Stromal cell of bone marrow (primary cell): ENCODE results near the gene STARD9.

ENCODE experiments used
- DNase-seq: peaks from one replicate; pipeline ENCODE4 v3.0.0-alpha.2; 2012; ENCODE audit warnings: low read depth

The STARD9 gene

GRCh38 chr15:42694398-42694797 is 119.0 kb downstream of the STARD9 start:
- DNase-seq = no peak

- no peak for DNase-seq
Measured at GRCh38 chr15:42695527-42696071, 120.2 kb downstream of the STARD9 start.

- no peak for DNase-seq
Measured at GRCh38 chr15:42696626-42697025, 121.2 kb downstream of the STARD9 start.

DNA sequence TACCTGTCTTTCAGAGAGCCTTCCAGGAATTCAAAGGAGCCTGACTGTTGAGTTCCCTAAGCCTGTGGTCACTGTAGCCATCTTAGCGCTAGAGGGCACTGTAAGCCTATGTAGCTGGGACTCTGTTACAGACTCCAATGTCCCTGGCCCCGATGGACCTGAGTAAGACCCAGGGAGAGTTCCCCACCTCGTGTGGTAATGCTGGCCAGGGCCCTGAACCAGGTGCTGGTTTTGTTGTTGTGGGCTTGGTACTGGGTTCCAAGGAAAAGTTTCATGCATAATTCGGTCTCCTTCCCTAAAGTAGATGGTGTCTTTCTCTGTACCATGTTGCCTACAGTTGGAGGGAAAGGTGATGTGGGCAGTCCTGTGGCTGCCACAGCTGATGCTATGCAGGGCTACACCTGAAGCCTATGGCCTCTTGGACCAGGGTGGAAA is 129.1 kb downstream of the STARD9 start:
- peak; percentile 39 for DNase-seq

DNA sequence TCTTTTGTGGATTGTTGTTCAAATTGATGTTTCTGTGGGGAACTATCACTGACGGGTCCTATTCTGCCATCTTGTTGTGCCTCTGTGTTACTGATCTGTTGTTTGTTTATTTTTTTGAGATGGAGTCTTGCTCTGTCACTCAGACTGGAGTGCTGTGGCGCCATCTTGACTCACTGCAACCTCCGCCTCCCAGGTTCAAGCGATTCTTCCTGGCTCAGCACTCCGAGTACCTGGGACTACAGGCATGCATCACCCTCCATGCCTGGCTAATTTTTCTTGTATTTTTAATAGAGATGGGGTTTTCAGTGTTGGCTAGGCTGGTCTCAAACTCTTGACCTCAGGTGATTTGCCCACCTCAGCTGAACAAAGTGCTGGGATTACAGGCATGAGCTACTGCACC is 129.9 kb downstream of the STARD9 start:
- no peak for DNase-seq

GRCh38 chr15:42707068-42707467 is 131.7 kb downstream of the STARD9 start:
- peak; percentile 21 for DNase-seq

DNA sequence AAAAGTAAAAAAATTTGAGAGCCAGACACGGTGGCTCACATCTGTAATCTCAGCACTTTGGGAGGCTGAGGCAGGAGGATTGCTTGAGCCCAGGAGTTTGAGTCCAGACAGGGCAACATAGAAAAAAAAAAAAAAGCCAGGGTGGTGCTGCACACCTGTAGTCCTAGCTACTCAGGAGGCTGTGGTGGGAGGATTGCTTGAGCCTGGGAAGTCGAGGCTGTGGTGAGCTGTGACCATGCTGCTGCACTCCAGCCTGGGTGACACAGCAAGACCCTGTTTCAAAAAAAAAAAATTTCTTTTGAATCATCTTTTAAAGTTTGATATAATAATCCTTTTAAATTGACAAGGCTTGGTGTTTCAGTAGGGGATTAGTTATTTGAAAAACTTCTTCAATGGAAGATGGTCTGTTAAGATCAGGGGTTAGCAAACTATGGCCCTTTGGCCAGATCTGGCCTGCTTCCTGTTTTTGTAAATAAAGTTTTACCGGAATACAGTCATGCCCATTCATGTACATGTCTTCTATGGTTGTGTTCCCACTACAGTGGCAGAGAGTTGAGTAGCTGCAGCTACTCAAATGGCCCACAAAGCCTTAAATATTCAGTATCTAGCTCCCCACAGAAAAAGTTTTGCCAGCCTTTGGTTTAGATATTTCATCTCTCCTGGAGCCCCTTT is 132.6 kb downstream of the STARD9 start:
- no peak for DNase-seq

DNA sequence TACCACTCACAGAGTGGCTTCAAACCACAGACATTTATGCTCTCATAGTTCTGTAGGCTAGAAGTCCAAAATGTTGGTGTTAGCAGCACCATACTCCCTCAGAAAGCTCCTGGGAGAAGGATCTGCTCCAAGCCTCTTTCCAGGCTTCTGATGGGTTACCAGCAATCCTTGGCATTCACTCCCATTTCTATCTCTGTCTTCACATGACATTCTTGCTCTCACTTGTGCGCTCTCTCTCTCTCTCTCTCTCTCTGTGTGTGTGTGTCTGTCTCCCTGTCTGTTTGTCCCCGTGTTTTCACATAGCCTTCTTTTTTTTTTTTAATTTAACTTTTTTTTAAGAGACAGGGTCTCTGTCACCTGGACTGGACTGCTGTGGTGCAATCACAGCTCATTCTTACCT is 135.3 kb downstream of the STARD9 start:
- DNase-seq = no peak

DNA sequence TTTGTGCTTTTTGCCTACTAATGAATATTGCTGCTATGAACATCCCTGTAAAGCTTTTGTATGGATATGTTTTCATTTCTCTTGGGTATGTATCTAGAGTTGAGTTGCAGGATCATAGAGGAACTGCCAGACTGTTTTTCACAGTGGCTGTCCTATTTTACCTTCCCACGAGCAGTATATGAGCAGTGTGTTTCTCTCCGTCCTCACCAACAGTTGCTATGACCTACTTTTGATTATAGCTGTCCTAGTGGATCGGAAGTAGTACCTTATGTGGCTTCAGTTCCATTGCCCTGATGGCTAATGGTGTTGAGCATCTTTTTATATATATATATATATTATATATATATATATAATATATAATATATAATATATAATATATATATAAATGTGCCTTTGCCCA is 136.3 kb downstream of the STARD9 start:
- DNase-seq = no peak

DNA sequence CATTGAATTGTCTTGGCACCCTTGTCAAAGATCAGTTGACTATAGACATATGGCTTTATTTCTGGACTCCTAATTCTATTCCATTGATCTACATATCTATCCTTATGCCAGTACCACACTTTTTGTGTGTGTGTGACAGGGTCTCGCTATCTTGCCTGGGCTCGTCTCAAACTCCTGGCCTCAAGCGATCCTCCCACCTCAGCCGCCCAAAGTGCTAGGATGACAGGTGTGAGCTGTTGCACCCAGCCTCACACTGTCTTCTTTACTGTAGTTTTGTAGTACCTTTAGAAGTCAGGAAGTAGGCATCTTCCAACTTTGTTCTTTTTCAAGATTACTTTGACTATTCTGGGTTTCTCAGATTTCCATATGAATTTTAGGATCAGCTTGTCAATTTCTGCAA is 137.2 kb downstream of the STARD9 start:
- no peak for DNase-seq

DNA sequence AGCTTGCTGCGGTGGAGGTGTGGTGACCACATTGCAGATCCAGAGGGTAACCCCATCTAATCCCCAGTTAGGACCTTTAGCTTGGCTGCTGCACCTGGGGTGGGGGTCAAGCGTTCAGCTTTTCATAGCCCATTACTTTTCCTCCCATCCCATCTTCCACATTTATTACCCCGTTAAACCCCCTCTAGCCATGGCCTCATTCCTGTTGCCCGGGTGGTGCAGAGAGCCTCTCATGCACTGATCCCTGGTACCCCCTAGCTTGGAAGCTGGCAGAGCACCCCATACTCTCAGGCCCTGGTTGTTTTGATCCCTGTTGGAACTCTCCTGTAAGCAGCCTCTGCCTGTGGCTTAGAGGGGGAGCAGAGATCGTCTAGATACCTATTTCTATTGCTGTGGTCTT is 140.7 kb downstream of the STARD9 start:
- no peak for DNase-seq

- DNase-seq = no peak
Measured at GRCh38 chr15:42716626-42717025, 141.2 kb downstream of the STARD9 start.

- DNase-seq = no peak
Measured at GRCh38 chr15:42719043-42719442, 143.6 kb downstream of the STARD9 start.

DNA sequence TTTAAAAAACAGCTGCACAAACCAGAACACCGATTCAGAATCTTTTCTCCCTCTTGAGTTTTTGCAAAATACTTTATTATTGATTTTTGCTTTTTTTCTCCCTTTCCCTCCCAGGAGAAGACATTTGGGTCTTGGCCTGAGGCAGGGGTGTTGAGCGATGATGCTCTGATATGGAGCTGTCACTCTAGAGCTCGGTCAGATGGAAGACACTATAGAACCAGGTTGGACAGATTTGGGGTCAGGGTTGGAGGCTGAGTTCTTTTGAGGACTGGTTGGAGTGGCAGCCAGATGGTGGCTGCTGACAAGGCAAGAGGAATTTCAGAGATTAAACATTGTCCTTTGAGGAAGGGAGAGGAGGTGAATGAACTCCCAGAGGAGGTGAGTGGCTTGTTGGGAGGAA is 144.7 kb downstream of the STARD9 start:
- no peak for DNase-seq

GRCh38 chr15:42721016-42721415 is 145.6 kb downstream of the STARD9 start:
- DNase-seq = no peak

- no peak for DNase-seq
Measured at GRCh38 chr15:42721916-42722315, 146.5 kb downstream of the STARD9 start.

DNA sequence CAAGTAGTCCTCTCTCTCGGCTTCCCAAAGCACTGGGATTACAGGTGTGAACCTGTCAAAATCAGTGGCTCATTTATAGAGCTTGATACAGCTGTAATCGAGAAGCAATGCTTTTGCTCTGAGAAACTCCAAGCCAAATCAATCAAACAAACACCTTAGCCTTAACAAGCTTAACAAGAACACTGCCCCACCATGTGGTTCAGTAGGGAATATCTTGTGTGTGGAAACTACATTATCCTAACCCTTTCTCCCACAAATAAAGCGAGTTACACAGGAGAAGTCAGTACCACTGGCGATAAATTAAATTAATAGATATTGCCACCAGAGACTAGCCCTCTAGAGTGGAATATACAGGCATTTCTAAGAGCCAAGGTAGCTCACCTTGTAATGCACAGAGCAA is 147.7 kb downstream of the STARD9 start:
- no peak for DNase-seq

GRCh38 chr15:42724276-42724675 is 148.9 kb downstream of the STARD9 start:
- DNase-seq = no peak

DNA sequence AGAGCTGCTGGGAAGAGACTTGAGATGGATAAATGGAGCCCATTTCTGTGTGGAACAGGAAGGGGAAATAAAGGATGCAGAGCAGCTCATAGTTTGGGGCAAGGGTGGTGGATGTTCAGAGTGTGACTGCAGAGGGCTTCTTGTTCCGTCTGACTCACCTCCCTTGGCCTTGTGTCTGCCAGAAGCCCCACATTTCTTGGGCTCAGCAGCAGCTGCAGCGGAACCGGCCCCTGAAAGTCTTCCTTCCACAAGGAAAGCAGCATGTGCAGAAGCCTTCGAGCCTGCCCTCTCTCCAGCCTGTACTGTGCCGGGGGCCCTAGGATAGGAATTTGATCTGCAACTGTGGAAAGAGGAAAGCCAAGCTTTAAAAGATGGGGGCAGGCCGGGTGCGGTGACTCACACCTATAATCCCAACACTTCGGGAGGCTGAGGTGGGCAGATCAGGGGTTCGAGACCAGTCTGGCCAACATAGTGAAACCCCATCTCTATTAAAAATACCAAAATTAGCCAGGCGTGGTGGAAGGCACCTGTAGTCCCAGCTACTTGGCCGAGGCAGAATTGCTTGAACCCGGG is 150.0 kb downstream of the STARD9 start:
- no peak for DNase-seq

GRCh38 chr15:42726114-42726513 is 150.7 kb downstream of the STARD9 start:
- DNase-seq = no peak

GRCh38 chr15:42727750-42728381 is 152.5 kb downstream of the STARD9 start:
- DNase-seq = no peak

DNA sequence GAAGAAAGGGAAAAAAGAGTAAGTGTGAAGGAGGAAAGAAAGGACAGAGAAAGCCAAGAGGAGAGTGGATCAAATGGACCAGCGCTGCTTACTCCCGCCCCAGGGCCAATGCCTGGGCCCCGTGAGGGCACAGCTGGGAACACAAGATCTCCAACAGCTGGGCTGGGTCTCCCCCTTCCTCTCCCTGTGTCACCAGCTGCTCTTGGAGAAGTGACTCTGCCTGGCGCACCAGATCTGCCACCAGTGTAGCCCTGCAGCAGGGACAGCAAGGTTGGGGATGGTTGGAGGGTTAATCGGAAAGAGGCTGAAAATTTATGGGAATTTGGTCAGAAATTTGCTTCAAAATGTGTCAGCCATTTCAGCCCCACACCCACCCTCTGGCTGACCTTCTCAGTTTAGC is 153.2 kb downstream of the STARD9 start:
- DNase-seq = no peak

DNA sequence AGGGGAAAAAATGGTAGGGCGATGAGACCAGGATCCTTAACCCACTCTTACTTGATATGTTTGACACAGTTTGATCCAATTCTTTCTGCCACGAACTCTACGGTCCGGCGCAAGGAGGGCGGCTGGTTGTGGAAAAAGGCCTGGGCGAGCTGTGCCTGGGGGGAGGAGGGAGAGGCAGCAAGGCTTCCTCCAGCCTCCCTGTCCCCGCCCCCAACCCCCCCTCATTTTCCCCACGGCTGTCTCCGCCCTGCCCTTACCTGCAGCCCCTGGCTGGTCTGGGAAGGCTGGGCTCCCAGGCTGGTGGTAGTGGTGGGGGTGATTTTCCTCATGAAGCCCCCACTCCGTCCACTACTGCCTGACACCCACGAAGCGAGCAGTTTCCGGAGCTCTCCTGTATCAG is 153.6 kb downstream of the STARD9 start:
- no peak for DNase-seq
